NCI-H526 (cell line): ENCODE measurements around the gene FBXL17.
A peak's percentile ranks its signal among the peaks of the same experiment; 100 is the strongest.
"Not testable (repeated sequence)": the region's sequence is repeated elsewhere in the genome, so short reads cannot be mapped to it uniquely, and the experiment has no call there.

Experiments used
- DNase-seq, 2 experiments: peaks; one replicate each; lab custom pipeline; 2025; lab: John Stamatoyannopoulos, UW

The FBXL17 gene

GRCh38 chr5:108164574-108164973 is 217.3 kb downstream of the FBXL17 start:
- no peak for DNase-seq

- DNase-seq = not testable (repeated sequence)
These were observed 229.0 kb downstream of the FBXL17 start for GRCh38 chr5:108152854-108153253.

- DNase-seq = no peak
These were observed 232.5 kb downstream of the FBXL17 start for GRCh38 chr5:108149369-108149768.

GRCh38 chr5:108148715-108149139 is 233.2 kb downstream of the FBXL17 start:
- DNase-seq = peak in 1 of 2 experiments; percentile 14

GRCh38 chr5:108146222-108146621 is 235.7 kb downstream of the FBXL17 start:
- no peak for DNase-seq

GRCh38 chr5:108145351-108145750 is 236.5 kb downstream of the FBXL17 start:
- no peak for DNase-seq

- DNase-seq = no peak
These were observed 237.6 kb downstream of the FBXL17 start for GRCh38 chr5:108144332-108144731.

- no peak for DNase-seq
These were observed 238.3 kb downstream of the FBXL17 start for GRCh38 chr5:108143581-108143980.

GRCh38 chr5:108141676-108142075 is 240.2 kb downstream of the FBXL17 start:
- no peak for DNase-seq

- no peak for DNase-seq
These were observed 245.4 kb downstream of the FBXL17 start for GRCh38 chr5:108136493-108136892.

- DNase-seq = no peak
These were observed 252.8 kb downstream of the FBXL17 start for GRCh38 chr5:108129129-108129528.

GRCh38 chr5:108125771-108126511 is 256.0 kb downstream of the FBXL17 start:
- no peak for DNase-seq

GRCh38 chr5:108124596-108124995 is 257.3 kb downstream of the FBXL17 start:
- DNase-seq = no peak

GRCh38 chr5:108122702-108123101 is 259.2 kb downstream of the FBXL17 start:
- DNase-seq = no peak

GRCh38 chr5:108118813-108119514 is 262.9 kb downstream of the FBXL17 start:
- DNase-seq = peak; percentile 2 to 14

- DNase-seq = no peak
These were observed 266.2 kb downstream of the FBXL17 start for GRCh38 chr5:108115673-108116072.

GRCh38 chr5:108113950-108114349 is 267.9 kb downstream of the FBXL17 start:
- no peak for DNase-seq

- DNase-seq = no peak
These were observed 270.2 kb downstream of the FBXL17 start for GRCh38 chr5:108111736-108112135.

GRCh38 chr5:108109059-108109458 is 272.8 kb downstream of the FBXL17 start:
- DNase-seq = no peak

- no peak for DNase-seq
These were observed 277.4 kb downstream of the FBXL17 start for GRCh38 chr5:108104448-108104847.

- DNase-seq = no peak
These were observed 279.4 kb downstream of the FBXL17 start for GRCh38 chr5:108102463-108102862.

GRCh38 chr5:108101821-108102220 is 280.1 kb downstream of the FBXL17 start:
- DNase-seq = no peak

GRCh38 chr5:108101130-108101529 is 280.8 kb downstream of the FBXL17 start:
- DNase-seq = no peak
